Measurements from ENCODE around the gene EFCAB10.
"Not testable (repeated sequence)": the region's sequence is repeated elsewhere in the genome, so short reads cannot be mapped to it uniquely, and the experiment has no call there.

EFCAB10 gene

GRCh38 chr7:105530126-105530525 lies 51.2 kb downstream of the EFCAB10 start:
- no peak for DNase-seq

DNA sequence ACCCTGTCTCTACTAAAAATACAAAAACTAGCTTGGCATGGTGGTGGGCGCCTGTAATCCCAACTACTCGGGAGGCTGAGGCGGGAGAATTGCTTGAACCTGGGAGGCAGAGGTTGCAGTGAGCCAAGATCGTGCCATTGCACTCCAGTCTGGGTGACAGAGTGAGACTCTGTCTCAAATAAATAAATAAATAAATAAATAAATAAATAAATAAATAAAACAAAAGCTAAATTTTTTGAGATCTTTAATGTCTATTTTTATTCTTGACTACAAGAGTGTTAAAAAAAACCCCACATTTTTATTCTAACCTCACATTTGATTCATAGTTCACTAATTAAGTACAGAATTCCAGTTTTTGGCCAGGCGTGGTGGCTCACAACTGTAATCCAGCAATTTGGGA lies 53.6 kb downstream of the EFCAB10 start:
- DNase-seq: not testable (repeated sequence)

DNA sequence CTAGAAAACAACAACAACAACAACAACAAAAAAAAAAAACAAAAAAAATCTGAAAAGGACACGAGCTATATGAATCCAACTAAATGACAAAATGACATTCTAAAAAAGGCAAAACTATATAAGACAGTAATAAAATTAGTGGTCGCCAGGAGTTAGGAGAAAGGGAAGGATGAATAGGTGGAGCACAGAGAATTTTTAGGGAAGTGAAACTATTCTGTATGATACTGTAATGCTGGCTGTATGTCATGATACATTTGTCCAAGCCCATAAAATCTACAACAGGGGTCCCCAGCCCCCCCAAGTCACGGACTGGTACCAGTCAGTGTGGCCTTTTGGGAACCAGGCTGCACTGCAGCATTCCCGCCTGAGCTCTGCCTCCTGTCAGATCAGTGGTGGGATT lies 56.5 kb downstream of the EFCAB10 start:
- no peak for DNase-seq

GRCh38 chr7:105524423-105524822 lies 56.9 kb downstream of the EFCAB10 start:
- not testable (repeated sequence) for DNase-seq

- DNase-seq: peak; percentile 76 to 78
These were observed 59.4 kb downstream of the EFCAB10 start, which contains the start of gene PUS7 for GRCh38 chr7:105521717-105522463. PUS7 (minus strand) TSS chr7:105522271; CDS start chr7:105508512, 13,759 bp downstream.

GRCh38 chr7:105521027-105521716 lies 60.1 kb downstream of the EFCAB10 start:
- peak; percentile 47 to 53 for DNase-seq

GRCh38 chr7:105520620-105521019 lies 60.7 kb downstream of the EFCAB10 start:
- not testable (repeated sequence) for DNase-seq

DNA sequence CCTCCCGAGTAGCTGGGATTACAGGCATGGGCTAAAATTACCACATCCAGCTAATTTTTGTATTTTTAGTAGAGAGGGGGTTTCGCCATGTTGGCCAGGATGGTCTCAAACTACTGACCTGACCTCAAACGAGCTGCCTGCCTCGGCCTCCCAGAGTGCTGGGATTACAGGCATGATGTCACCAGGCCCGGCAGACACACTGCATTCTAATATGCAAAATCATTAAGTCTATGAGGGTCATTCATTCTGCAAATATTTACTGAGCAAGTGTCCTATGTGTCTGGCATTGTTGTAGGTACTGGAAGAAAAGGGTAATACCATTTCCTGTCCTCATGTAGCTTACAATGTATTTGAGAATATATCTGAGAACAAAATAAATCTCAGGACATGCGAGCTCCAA lies 61.9 kb downstream of the EFCAB10 start:
- no peak for DNase-seq

GRCh38 chr7:105515610-105516009 lies 65.7 kb downstream of the EFCAB10 start:
- DNase-seq: not testable (repeated sequence)

All from activated CD4-positive, alpha-beta T cell treated with anti-CD3 and anti-CD28 coated beads for 4 hours (primary cell).